ENCODE results near the gene PCGF2. TPM values are rescaled to one million over a fixed set of nuclear protein-coding genes. Genes with fewer than 3 reads are reported as not detected.

PCGF2 gene
- total and polyA plus RNA-seq, 2 donors from 2014 or later: 62.2 to 111 TPM

GRCh38 chr17:38725066-38725465 lies 23.1 kb downstream of the PCGF2 start:
- peaks cover 0 to 4% (median 0%) of the 10 kb centered on the region in 3 donors for H3K4me1 ChIP-seq (ENCODE audit: control insufficient read depth in 2 of 3, insufficient read depth in 2 of 3, low read depth in 1 of 3, low read length in 3 of 3)
- H3K9ac ChIP-seq (ENCODE audit: low read length in 3 of 3): no peak overlapping the region
- H3K36me3 ChIP-seq (ENCODE audit: control insufficient read depth in 2 of 3, insufficient read depth in 3 of 3, low read length in 3 of 3): peaks cover 0 to 20% (median 6%) of the 10 kb centered on the region in 3 donors
- H3K9me3 ChIP-seq (ENCODE audit: control insufficient read depth in 2 of 3, insufficient read depth in 1 of 3, low read length in 3 of 3): no peaks in the 10 kb centered on the region
- intact Hi-C loops (cut with DNase I): no loop called here
- H3K4me3 ChIP-seq (ENCODE audit: low read length in 3 of 3): no peak overlapping the region
- H3K27me3 ChIP-seq (ENCODE audit: control insufficient read depth, insufficient read depth, low read length): no peaks in the 10 kb centered on the region
- no peak for TF ChIP-seq CTCF (IDR thresholded peaks at IDR 0.05; ENCODE audit: borderline replicate concordance, extremely low read depth, insufficient read depth)
- no peak for DNase-seq
- no peak for FAIRE-seq
- H3K27ac ChIP-seq (ENCODE audit: low read depth in 2 of 2, low read length in 2 of 2): no peak overlapping the region

GRCh38 chr17:38724337-38724988 lies 23.7 kb downstream of the PCGF2 start:
- no peak for FAIRE-seq
- Histone ChIP-seq H3K9ac (ENCODE audit: low read length in 3 of 3) (no peak overlapping the region), H3K36me3 (ENCODE audit: control insufficient read depth in 2 of 3, insufficient read depth in 3 of 3, low read length in 3 of 3) (peaks cover 0 to 20% (median 6%) of the 10 kb centered on the region in 3 donors), H3K27me3 (ENCODE audit: control insufficient read depth, insufficient read depth, low read length) (no peaks in the 10 kb centered on the region), H3K9me3 (ENCODE audit: control insufficient read depth in 2 of 3, insufficient read depth in 1 of 3, low read length in 3 of 3) (no peaks in the 10 kb centered on the region), H3K4me3 (ENCODE audit: low read length in 3 of 3) (no peak overlapping the region), H3K27ac (ENCODE audit: low read depth in 2 of 2, low read length in 2 of 2) (no peak overlapping the region), H3K4me1 (ENCODE audit: control insufficient read depth in 2 of 3, insufficient read depth in 2 of 3, low read depth in 1 of 3, low read length in 3 of 3) (peaks cover 0 to 3% (median 0%) of the 10 kb centered on the region in 3 donors)
- no peak for DNase-seq
- intact Hi-C loops (cut with DNase I): no loop called here
- no peak for TF ChIP-seq CTCF (IDR thresholded peaks at IDR 0.05; ENCODE audit: borderline replicate concordance, extremely low read depth, insufficient read depth)

- Histone ChIP-seq H3K9me3 (ENCODE audit: control insufficient read depth in 2 of 3, insufficient read depth in 1 of 3, low read length in 3 of 3) (no peaks in the 10 kb centered on the region), H3K27ac (ENCODE audit: low read depth in 2 of 2, low read length in 2 of 2) (no peak overlapping the region), H3K4me3 (ENCODE audit: low read length in 3 of 3) (no peak overlapping the region), H3K36me3 (ENCODE audit: control insufficient read depth in 2 of 3, insufficient read depth in 3 of 3, low read length in 3 of 3) (peaks cover 2 to 29% (median 13%) of the 10 kb centered on the region in 3 donors), H3K4me1 (ENCODE audit: control insufficient read depth in 2 of 3, insufficient read depth in 2 of 3, low read depth in 1 of 3, low read length in 3 of 3) (no peaks in the 10 kb centered on the region), H3K27me3 (ENCODE audit: control insufficient read depth, insufficient read depth, low read length) (no peaks in the 10 kb centered on the region), H3K9ac (ENCODE audit: low read length in 3 of 3) (no peak overlapping the region)
- peak in 1 of 5 donors; percentile 49 for DNase-seq
- no peak for FAIRE-seq
- intact Hi-C loops (cut with DNase I): no loop called here
- no peak for TF ChIP-seq CTCF (IDR thresholded peaks at IDR 0.05; ENCODE audit: borderline replicate concordance, extremely low read depth, insufficient read depth)
These were observed 26.3 kb downstream of the PCGF2 start for GRCh38 chr17:38721802-38722201.
